Nephron (organoid): ENCODE data around the gene ORM1.

ENCODE experiments used
- H3K27ac Mint-ChIP-seq, 3 experiments: 2 replicates each; pipeline ENCODE4 v1.8.0; 2020; ENCODE audit warnings: mixed read lengths in 3 of 3, mild to moderate bottlenecking in 2 of 3, moderate library complexity in 1 of 3
- H3K27me3 Mint-ChIP-seq: 2 replicates; pipeline ENCODE4 v1.8.0; 2021; ENCODE audit warnings: low read depth, mild to moderate bottlenecking, moderate library complexity, mixed read lengths
- H3K36me3 Mint-ChIP-seq: 2 replicates; pipeline ENCODE4 v1.8.0; 2020; ENCODE audit warnings: low read depth, mixed read lengths
- H3K4me1 Mint-ChIP-seq: 2 replicates; pipeline ENCODE4 v1.8.0; 2020; ENCODE audit warnings: mixed read lengths
- H3K4me3 Mint-ChIP-seq, 3 experiments: 2 replicates each; pipeline ENCODE4 v1.8.0; 2020; ENCODE audit warnings: mild to moderate bottlenecking in 3 of 3, mixed read lengths in 3 of 3, moderate library complexity in 2 of 3
- H3K9me3 Mint-ChIP-seq: 2 replicates; pipeline ENCODE4 v1.8.0; 2020; ENCODE audit warnings: mixed read lengths
- TF ChIP-seq, protein P1 (sequence below), 3 experiments: fragments of 200-600 bp; sonication (generic); IDR thresholded peaks; one replicate each; pipeline ENCODE4 v1.5.0; 2021; ENCODE audit warnings: antibody characterized with exemption in 3 of 3; ENCODE audit not compliant: unreplicated experiment in 3 of 3

The ORM1 gene

DNA sequence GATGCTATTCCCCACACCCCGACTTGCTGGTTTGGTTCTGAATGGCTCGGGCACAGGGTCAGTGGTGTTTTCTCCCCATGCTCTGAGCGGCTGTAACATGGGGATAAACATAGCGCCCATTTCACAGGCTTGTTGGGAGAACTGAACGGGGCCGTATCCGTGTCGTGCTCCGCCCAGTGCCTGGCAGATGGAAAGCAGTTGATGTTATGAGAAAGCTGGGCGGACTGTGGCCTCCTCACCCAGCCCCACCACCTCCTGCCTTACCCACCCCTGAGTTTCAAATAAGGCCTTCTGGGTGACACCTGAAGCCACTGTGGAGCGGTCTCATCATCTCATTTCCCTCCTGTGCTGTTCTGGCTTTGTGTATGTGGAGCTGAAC lies 21.3 kb downstream of the ORM1 start:
- TF ChIP-seq, protein P1, sequence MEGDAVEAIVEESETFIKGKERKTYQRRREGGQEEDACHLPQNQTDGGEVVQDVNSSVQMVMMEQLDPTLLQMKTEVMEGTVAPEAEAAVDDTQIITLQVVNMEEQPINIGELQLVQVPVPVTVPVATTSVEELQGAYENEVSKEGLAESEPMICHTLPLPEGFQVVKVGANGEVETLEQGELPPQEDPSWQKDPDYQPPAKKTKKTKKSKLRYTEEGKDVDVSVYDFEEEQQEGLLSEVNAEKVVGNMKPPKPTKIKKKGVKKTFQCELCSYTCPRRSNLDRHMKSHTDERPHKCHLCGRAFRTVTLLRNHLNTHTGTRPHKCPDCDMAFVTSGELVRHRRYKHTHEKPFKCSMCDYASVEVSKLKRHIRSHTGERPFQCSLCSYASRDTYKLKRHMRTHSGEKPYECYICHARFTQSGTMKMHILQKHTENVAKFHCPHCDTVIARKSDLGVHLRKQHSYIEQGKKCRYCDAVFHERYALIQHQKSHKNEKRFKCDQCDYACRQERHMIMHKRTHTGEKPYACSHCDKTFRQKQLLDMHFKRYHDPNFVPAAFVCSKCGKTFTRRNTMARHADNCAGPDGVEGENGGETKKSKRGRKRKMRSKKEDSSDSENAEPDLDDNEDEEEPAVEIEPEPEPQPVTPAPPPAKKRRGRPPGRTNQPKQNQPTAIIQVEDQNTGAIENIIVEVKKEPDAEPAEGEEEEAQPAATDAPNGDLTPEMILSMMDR (IDR thresholded peaks at IDR 0.05; ENCODE audit: unreplicated experiment in 3 of 3) = no peak
- peaks cover 63% of the 10 kb centered on the region for H3K36me3 Mint-ChIP-seq
- no peaks in the 10 kb centered on the region for H3K9me3 Mint-ChIP-seq
- no peaks in the 10 kb centered on the region for H3K27me3 Mint-ChIP-seq
- H3K4me1 Mint-ChIP-seq = peaks cover 3% of the 10 kb centered on the region
- H3K27ac Mint-ChIP-seq = no peak overlapping the region
- H3K4me3 Mint-ChIP-seq = no peak overlapping the region

DNA sequence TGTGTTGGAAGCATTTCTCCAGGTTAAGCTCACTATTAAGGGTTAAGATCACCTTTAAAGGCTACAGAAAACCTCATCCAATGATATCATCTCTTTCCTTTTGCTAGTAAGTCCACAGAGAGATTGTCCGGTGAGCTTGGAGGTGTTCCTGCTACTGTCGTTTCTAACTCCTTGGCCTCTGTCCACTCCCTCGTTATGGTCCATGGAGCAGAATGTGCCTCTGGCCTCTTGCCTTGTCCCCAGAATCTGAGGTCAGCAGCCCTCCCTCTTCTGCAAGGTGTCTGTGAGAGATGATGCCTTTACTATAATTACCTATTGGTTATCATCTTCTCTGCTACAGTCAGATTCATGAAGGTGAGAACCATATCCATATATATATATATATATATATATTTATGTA lies 21.8 kb downstream of the ORM1 start:
- H3K4me3 Mint-ChIP-seq = no peak overlapping the region
- peaks cover 8% of the 10 kb centered on the region for H3K4me1 Mint-ChIP-seq
- H3K27me3 Mint-ChIP-seq = no peaks in the 10 kb centered on the region
- H3K9me3 Mint-ChIP-seq = no peaks in the 10 kb centered on the region
- TF ChIP-seq, protein P1 (IDR thresholded peaks at IDR 0.05; ENCODE audit: unreplicated experiment in 3 of 3) = no peak
- no peak overlapping the region for H3K27ac Mint-ChIP-seq
- peaks cover 64% of the 10 kb centered on the region for H3K36me3 Mint-ChIP-seq

DNA sequence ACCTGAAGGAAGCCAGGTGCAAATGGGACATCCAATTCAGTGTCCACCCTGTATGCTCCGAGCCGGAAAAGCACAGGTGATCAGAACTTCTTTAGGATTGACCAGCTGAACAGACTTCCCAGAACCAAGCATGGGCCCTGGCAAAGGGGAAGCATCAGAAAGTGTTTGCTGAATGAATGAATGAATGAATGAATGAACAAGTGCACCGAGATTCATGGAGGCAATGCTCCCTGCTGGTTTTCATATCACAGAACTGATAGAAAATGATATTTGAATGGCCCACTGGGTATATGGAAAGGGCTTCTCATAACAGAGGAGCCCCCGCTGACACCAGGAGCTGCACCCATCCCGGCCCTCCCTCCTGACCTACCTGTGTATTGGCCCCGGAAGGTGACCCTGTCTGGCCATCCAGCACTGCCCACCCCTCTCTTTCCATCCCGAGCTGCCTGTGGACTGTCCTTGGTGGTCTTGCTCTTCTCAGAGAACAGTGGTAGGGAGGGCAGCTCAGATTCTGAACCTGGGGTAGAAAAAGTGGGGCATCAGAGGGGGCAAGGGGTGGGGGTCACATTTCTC lies 22.7 kb downstream of the ORM1 start:
- Mint-ChIP-seq H3K36me3 (peaks cover 66% of the 10 kb centered on the region), H3K27ac (no peak overlapping the region), H3K9me3 (no peaks in the 10 kb centered on the region), H3K4me1 (peaks cover 10% of the 10 kb centered on the region), H3K27me3 (no peaks in the 10 kb centered on the region), H3K4me3 (no peak overlapping the region)
- TF ChIP-seq, protein P1 (IDR thresholded peaks at IDR 0.05; ENCODE audit: unreplicated experiment in 3 of 3) = no peak

DNA sequence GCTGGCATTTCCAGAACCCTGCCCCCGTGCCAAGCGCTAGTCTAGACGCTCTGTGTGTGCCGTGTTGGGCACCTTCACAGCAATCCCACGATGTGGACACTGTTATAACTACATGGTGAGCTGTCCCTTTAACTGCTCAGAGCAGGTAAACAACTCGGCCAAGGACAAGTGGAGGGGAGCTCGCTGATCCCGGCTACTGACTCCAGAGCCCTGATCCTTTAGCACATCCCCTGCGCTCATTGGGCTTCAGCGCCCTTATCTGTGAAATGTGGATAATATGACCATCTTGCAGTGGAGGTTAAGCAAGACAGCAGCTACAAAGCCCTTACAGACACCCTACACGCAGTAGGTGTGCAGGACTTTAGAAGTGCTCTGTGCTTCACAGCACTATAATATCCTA lies 23.2 kb downstream of the ORM1 start:
- Mint-ChIP-seq H3K27me3 (no peaks in the 10 kb centered on the region), H3K4me1 (peaks cover 10% of the 10 kb centered on the region), H3K27ac (no peak overlapping the region), H3K36me3 (peaks cover 65% of the 10 kb centered on the region), H3K4me3 (no peak overlapping the region), H3K9me3 (no peaks in the 10 kb centered on the region)
- TF ChIP-seq, protein P1 (IDR thresholded peaks at IDR 0.05; ENCODE audit: unreplicated experiment in 3 of 3) = no peak

DNA sequence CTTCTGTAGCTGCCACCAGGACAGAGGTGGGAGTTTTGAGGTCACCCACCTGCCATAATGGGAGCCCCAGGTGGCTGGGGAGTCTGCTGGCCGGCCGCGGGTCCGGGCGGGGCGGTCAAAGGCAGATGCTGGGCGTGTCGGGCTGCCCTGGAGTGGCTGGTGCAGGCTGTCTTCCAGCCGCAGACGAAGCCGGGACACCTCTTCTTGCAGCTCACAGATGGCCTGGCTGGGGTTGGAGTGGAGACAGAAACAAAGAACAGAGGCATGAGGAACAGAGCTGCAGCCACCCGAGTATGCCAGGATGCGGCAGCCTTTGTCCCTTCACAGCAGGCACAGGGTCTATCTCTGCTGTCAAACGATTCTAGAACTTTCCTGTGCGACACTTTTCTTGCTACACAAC lies 24.8 kb downstream of the ORM1 start:
- Mint-ChIP-seq H3K27ac (no peak overlapping the region), H3K9me3 (no peaks in the 10 kb centered on the region), H3K27me3 (no peaks in the 10 kb centered on the region)

More for the DNA sequence above, 24.8 kb downstream of the ORM1 start:
- TF ChIP-seq, protein P1 (IDR thresholded peaks at IDR 0.05; ENCODE audit: unreplicated experiment in 3 of 3) = no peak
- peaks cover 60% of the 10 kb centered on the region for H3K36me3 Mint-ChIP-seq
- H3K4me3 Mint-ChIP-seq = no peak overlapping the region
- H3K4me1 Mint-ChIP-seq = peaks cover 10% of the 10 kb centered on the region
